ENCODE data around the gene CFLAR.

The CFLAR gene

DNA sequence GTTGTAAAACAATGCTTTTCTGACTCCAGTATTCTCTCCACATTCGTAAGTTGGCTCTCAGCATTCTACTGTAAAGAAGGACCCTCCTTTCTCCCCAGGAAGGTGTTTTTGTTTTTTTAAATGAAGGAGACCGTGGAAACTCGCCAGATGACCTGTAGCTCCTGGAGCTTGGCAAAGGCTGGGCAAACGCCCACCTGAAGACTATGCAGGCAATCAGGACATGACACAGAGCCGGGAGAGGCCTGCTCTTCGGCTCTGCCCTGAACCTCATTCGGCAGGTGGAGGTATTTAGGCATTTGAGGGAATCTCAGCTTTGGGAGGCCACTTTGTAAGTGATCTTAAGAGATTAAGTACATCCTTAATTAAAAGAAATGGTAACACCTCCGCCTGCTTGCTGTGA, 84.4 kb downstream of the CFLAR start (continued):
- TF ChIP-seq ZFP30 (CRISPR knock-in tag; IDR thresholded peaks at IDR 0.05) = no peak
- no peak for TF ChIP-seq RARB (CRISPR knock-in tag; IDR thresholded peaks at IDR 0.05)
- no peak for TF ChIP-seq ZNF8 (CRISPR knock-in tag; IDR thresholded peaks at IDR 0.05)
- TF ChIP-seq GLIS3 (CRISPR knock-in tag; IDR thresholded peaks at IDR 0.05) = no peak
- no peak for TF ChIP-seq BACH2 (CRISPR knock-in tag; IDR thresholded peaks at IDR 0.05; ENCODE audit: borderline replicate concordance)
- TF ChIP-seq ZNF70 (CRISPR knock-in tag; IDR thresholded peaks at IDR 0.05) = no peak

- TF ChIP-seq, protein P1, sequence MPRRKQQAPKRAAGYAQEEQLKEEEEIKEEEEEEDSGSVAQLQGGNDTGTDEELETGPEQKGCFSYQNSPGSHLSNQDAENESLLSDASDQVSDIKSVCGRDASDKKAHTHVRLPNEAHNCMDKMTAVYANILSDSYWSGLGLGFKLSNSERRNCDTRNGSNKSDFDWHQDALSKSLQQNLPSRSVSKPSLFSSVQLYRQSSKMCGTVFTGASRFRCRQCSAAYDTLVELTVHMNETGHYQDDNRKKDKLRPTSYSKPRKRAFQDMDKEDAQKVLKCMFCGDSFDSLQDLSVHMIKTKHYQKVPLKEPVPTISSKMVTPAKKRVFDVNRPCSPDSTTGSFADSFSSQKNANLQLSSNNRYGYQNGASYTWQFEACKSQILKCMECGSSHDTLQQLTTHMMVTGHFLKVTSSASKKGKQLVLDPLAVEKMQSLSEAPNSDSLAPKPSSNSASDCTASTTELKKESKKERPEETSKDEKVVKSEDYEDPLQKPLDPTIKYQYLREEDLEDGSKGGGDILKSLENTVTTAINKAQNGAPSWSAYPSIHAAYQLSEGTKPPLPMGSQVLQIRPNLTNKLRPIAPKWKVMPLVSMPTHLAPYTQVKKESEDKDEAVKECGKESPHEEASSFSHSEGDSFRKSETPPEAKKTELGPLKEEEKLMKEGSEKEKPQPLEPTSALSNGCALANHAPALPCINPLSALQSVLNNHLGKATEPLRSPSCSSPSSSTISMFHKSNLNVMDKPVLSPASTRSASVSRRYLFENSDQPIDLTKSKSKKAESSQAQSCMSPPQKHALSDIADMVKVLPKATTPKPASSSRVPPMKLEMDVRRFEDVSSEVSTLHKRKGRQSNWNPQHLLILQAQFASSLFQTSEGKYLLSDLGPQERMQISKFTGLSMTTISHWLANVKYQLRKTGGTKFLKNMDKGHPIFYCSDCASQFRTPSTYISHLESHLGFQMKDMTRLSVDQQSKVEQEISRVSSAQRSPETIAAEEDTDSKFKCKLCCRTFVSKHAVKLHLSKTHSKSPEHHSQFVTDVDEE (CRISPR knock-in tag; IDR thresholded peaks at IDR 0.05) = no peak
- TF ChIP-seq, protein P2, sequence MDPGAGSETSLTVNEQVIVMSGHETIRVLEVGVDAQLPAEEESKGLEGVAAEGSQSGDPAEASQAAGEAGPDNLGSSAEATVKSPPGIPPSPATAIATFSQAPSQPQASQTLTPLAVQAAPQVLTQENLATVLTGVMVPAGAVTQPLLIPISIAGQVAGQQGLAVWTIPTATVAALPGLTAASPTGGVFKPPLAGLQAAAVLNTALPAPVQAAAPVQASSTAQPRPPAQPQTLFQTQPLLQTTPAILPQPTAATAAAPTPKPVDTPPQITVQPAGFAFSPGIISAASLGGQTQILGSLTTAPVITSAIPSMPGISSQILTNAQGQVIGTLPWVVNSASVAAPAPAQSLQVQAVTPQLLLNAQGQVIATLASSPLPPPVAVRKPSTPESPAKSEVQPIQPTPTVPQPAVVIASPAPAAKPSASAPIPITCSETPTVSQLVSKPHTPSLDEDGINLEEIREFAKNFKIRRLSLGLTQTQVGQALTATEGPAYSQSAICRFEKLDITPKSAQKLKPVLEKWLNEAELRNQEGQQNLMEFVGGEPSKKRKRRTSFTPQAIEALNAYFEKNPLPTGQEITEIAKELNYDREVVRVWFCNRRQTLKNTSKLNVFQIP (CRISPR knock-in tag; IDR thresholded peaks at IDR 0.05; ENCODE audit: borderline replicate concordance, low read depth) = no peak
- TF ChIP-seq ZNF8 (CRISPR knock-in tag; IDR thresholded peaks at IDR 0.05) (no peak), TCF4 (CRISPR knock-in tag; IDR thresholded peaks at IDR 0.05; ENCODE audit: borderline replicate concordance) (no peak), SNAI2 (CRISPR knock-in tag; IDR thresholded peaks at IDR 0.05) (no peak), RARB (CRISPR knock-in tag; IDR thresholded peaks at IDR 0.05) (no peak), CSDC2 (CRISPR knock-in tag; IDR thresholded peaks at IDR 0.05) (no peak), ZNF70 (CRISPR knock-in tag; IDR thresholded peaks at IDR 0.05) (no peak), PPARA (CRISPR knock-in tag; IDR thresholded peaks at IDR 0.05; ENCODE audit: borderline replicate concordance) (no peak), GLIS3 (CRISPR knock-in tag; IDR thresholded peaks at IDR 0.05) (no peak), ZFP30 (CRISPR knock-in tag; IDR thresholded peaks at IDR 0.05) (no peak), ARNTL (CRISPR knock-in tag; IDR thresholded peaks at IDR 0.05; ENCODE audit: borderline replicate concordance, low read depth) (no peak), PATZ1 (CRISPR knock-in tag; IDR thresholded peaks at IDR 0.05; ENCODE audit: borderline replicate concordance) (no peak), ZNF565 (CRISPR knock-in tag; conservative IDR thresholded peaks at IDR 0.05; ENCODE audit: low read depth) (no peak), ZFP3 (CRISPR knock-in tag; IDR thresholded peaks at IDR 0.05) (no peak)
- TF ChIP-seq, protein P3, sequence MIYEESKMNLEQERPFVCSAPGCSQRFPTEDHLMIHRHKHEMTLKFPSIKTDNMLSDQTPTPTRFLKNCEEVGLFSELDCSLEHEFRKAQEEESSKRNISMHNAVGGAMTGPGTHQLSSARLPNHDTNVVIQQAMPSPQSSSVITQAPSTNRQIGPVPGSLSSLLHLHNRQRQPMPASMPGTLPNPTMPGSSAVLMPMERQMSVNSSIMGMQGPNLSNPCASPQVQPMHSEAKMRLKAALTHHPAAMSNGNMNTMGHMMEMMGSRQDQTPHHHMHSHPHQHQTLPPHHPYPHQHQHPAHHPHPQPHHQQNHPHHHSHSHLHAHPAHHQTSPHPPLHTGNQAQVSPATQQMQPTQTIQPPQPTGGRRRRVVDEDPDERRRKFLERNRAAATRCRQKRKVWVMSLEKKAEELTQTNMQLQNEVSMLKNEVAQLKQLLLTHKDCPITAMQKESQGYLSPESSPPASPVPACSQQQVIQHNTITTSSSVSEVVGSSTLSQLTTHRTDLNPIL (CRISPR knock-in tag; IDR thresholded peaks at IDR 0.05; ENCODE audit: low read depth) = no peak
- ATAC-seq = no peak
Measured at GRCh38 chr2:201201371-201201770, 85.4 kb downstream of the CFLAR start.

- TF ChIP-seq SNAI2 (CRISPR knock-in tag; IDR thresholded peaks at IDR 0.05) = no peak
- no peak for TF ChIP-seq BACH2 (CRISPR knock-in tag; IDR thresholded peaks at IDR 0.05; ENCODE audit: borderline replicate concordance)
- no peak for TF ChIP-seq ZFP3 (CRISPR knock-in tag; IDR thresholded peaks at IDR 0.05)
- TF ChIP-seq ARNTL (CRISPR knock-in tag; IDR thresholded peaks at IDR 0.05; ENCODE audit: borderline replicate concordance, low read depth) = no peak
- TF ChIP-seq PATZ1 (CRISPR knock-in tag; IDR thresholded peaks at IDR 0.05; ENCODE audit: borderline replicate concordance) = no peak
- TF ChIP-seq OSR1 (CRISPR knock-in tag; IDR thresholded peaks at IDR 0.05) = no peak
- ATAC-seq = peak; percentile 60; the same call in 2 of the 3 replicates
Measured at GRCh38 chr2:201203916-201204654, 88.1 kb downstream of the CFLAR start.
